ENCODE results near the gene DPPA2.

- TF ChIP-seq POLR2A (IDR thresholded peaks at IDR 0.05) (no peak), CTCF (IDR thresholded peaks at IDR 0.05) (no peak)
Measured at GRCh38 chr3:109284071-109284470, 32.2 kb downstream of the DPPA2 start.

Measured in thyroid gland (tissue), 4 donors.